Brain microvascular endothelial cell (primary cell): ENCODE measurements around the gene CALHM1.
"Not testable (repeated sequence)": the region's sequence is repeated elsewhere in the genome, so short reads cannot be mapped to it uniquely, and the experiment has no call there.

Experiments used
- DNase-seq: peaks from one replicate; pipeline ENCODE4 v3.0.0-alpha.2; 2020
- H3K27ac ChIP-seq: fragments of 250-450 bp; sonication (Bioruptor Pico); 2 replicates; pipeline ENCODE4 v1.5.1; 2020; ENCODE audit warnings: mild to moderate bottlenecking, moderate library complexity
- H3K27me3 ChIP-seq: fragments of 250-450 bp; sonication (Bioruptor Pico); replicated peaks from 2 replicates; pipeline ENCODE4 v1.5.1; 2020; ENCODE audit warnings: mild to moderate bottlenecking
- H3K36me3 ChIP-seq: fragments of 250-450 bp; sonication (Bioruptor Pico); replicated peaks from 2 replicates; pipeline ENCODE4 v1.5.1; 2020; ENCODE audit warnings: mild to moderate bottlenecking
- H3K4me3 ChIP-seq: 2 replicates; pipeline ENCODE4 v1.5.1; 2011; ENCODE audit warnings: low read depth, mild to moderate bottlenecking, control low read depth, low read length, moderate library complexity
- CTCF ChIP-seq: IDR thresholded peaks from 2 replicates; pipeline ENCODE4 v1.5.1; 2011; ENCODE audit warnings: low read depth, mild to moderate bottlenecking, moderate library complexity, low read length, control low read depth, inconsistent platforms; ENCODE audit errors: missing control alignments
- in situ Hi-C: cut with HindIII; loops from 2 replicates; pipeline ENCODE4 v1.10.0; 2017; ENCODE audit warnings: low sequenced_read_pairs, low pct_ligation_motif_present

Gene CALHM1

GRCh38 chr10:103458720-103459119 lies at the start of gene CALHM1:
Gene CALHM1 (minus strand): TSS chr10:103458900. CDS start chr10:103458751, 149 bp downstream.
- TF ChIP-seq CTCF = no peak

DNA sequence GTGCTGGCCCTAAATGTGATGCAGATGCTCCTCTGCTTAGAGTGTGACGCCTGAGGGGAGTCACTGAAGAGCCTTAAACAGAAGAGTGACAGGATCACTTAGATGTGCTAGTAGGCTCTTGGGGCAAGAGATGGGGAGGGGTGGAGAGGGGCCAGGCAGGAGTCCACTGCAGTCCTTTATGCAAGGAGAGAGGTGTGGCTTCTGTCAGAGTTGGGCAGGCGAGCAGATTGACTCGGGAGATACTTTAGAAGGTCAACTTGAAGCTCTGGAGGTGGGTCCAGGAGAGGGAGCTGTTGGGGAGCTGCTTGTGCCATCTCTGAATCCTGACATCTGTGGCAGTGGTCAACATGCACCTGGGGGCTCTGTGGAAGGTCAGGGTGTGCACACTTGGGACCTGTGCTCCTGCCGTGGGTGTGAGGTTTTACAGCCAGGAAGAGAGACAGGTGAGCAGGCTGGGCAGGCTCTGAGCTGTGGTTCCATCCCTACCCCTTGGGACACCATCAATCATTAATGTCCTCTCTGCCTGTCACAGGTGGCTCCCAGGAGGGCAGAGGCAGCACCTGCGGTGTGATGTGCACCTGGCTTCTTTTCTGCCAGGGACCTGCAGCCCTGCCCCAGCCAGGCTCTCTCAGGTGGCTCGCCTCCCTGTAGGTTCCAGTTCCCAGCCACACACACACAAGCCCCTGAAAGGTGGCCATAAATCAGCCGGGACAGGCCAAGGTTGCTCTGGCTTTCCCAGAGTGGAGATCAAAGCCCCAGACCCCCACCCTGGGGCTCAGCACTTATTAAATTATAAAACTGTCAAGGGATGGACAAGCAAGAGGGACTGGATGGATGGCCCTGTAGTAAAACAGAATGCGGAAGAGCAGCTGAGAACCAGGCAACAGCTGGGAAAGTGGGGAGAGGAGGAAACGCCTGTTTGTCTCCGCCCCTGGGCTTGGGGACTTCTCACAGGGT lies 48.8 kb upstream of the CALHM1 start:
- in situ Hi-C loops = no loop called here
- Histone ChIP-seq H3K27me3 (peaks cover 81% of the 10 kb centered on the region), H3K36me3 (no peaks in the 10 kb centered on the region), H3K4me3 (no peak overlapping the region), H3K27ac (no peak overlapping the region)
- TF ChIP-seq CTCF = no peak
- no peak for DNase-seq

More at GRCh38 chr10:103458720-103459119, at the start of gene CALHM1:
- H3K27ac ChIP-seq = no peak within 1 kb of the TSS
- in situ Hi-C loops = no loop called here
- H3K27me3 ChIP-seq = no peaks in the 10 kb centered on the region
- no peak for DNase-seq
- no peaks in the 10 kb centered on the region for H3K36me3 ChIP-seq
- H3K4me3 ChIP-seq = no peak within 1 kb of the TSS

DNA sequence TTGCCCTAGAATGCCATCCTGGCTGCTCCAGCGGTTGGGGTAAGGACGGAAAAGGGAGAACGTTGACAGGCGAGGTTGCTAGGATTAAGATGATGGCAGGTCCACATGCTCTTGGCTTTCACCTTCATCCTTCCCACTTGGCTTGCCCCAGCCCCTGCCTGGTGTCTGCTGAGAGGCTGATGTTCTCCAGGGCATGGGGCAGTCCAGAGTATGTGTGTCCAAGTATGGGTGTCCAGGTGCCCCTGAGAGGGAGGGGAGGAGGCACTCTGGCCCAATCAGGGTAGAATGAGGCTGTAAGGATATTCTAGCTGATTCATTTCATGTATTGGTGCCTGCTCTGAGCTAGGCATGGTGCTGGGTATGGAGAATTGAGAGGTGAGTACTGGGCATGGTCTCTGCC lies 47.4 kb upstream of the CALHM1 start:
- DNase-seq = no peak
- TF ChIP-seq CTCF = no peak
- peaks cover 79% of the 10 kb centered on the region for H3K27me3 ChIP-seq

DNA sequence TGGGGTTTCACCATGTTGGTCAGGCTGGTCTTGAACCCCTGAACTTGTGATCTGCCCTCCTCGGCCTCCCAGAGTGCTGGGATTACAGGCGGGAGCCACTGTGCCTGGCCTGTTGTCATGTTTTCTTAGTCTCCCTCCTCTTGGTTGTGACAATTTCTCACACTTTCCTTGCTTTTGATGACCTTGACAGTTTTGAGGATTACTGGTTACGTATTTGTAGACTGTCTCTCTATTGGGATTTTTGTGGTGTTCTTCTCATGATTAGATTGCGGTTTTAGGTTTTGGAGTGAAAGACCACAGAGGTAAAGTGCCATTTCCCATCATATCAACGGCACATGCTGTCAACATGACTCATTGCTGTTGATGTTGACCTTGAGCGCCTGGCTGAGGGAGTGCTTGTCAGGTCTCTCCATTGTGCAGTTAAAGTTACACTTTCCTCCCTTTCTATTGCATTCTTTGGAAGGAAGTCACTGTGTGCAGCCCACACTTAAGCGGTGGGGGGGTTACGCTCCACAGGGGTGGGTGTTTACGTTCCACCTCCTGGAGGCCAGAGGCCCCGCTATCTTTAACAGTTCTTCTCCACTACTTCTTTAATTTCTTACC lies 45.6 kb upstream of the CALHM1 start:
- Histone ChIP-seq H3K36me3 (no peaks in the 10 kb centered on the region), H3K27me3 (peaks cover 79% of the 10 kb centered on the region), H3K4me3 (no peak overlapping the region), H3K27ac (peak overlapping the region; percentile 36)
- in situ Hi-C loops = no loop called here
- TF ChIP-seq CTCF = no peak
- DNase-seq = peak; percentile 95

More for the DNA sequence above, 47.4 kb upstream of the CALHM1 start:
- Histone ChIP-seq H3K4me3 (no peak overlapping the region), H3K36me3 (no peaks in the 10 kb centered on the region), H3K27ac (no peak overlapping the region)
- in situ Hi-C loops = no loop called here

DNA sequence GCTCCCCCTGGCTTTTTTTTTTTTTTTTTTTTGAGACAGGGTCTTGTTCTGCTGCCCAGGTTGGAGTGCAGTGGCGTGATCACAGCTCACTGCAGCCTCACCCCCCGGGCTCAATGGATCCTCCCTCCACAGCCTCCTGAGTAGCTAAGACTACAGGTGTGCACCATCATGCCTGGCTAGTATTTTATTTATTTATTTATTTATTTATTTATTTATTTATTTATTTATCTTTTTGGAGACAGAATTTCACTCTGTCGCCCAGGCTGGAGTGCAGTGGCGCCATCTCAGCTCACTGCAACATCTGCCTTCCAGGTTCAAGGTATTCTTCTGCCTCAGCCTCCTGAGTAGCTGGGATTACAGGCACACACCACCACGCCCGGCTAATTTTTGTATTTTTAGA lies 45.1 kb upstream of the CALHM1 start:
- H3K27me3 ChIP-seq = peaks cover 81% of the 10 kb centered on the region
- H3K27ac ChIP-seq, H3K36me3 ChIP-seq, DNase-seq, in situ Hi-C loops, H3K4me3 ChIP-seq: not testable (repeated sequence)
